ENCODE measurements around the gene MARVELD1. TPM values are rescaled to one million over a fixed set of nuclear protein-coding genes. Genes with fewer than 3 reads are reported as not detected.

Gene MARVELD1
- total and polyA plus RNA-seq, 2 experiments from 2014 or later: 29.4 to 64.8 TPM

DNA sequence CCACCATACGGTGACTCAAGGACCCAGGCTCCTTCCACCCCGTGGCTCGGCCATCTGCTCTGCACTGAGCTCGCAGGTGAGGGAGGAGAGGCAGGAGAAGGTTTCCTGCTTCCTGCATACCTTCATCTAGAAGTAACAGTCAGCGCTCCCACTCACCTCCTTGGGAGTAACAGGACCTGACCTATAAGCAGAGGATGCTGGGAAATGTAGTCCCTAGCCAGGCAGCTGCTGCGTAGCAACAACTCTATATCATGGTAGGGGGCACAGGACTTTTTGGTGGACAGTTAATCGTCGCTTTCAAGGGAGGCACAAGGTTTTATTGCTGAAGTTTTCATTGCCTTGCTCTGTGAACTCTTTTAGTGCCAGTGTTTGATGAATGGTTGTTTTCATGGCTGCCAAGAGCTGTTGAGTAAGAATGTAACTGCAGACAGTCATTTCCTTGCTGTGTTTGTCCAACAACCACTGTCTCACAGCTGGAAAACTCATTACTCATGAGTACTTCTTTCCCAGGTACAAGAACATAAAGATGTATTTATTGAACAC is 13.2 kb downstream of the MARVELD1 start:
- Histone ChIP-seq H3K9me3 (ENCODE audit: low read depth) (no peaks in the 10 kb centered on the region), H3K27me3 (replicated peaks; ENCODE audit: insufficient read depth) (no peaks in the 10 kb centered on the region), H3K4me1 (ENCODE audit: insufficient read depth) (peaks cover 21% of the 10 kb centered on the region), H3F3A (ENCODE audit: insufficient read depth) (peaks cover 31% of the 10 kb centered on the region), H3K36me3 (ENCODE audit: low read depth) (no peaks in the 10 kb centered on the region), H3K9me2 (ENCODE audit: insufficient read depth) (no peaks in the 10 kb centered on the region), H4K20me1 (ENCODE audit: insufficient read depth) (no peaks in the 10 kb centered on the region), H3K4me2 (ENCODE audit: unreplicated experiment) (peak overlapping the region; percentile 63), H3K4me3 (peak overlapping the region; percentile 45), H3K9ac (peak overlapping the region; percentile 43; the same call in 1 of the 2 replicates), H3K79me2 (ENCODE audit: insufficient read depth) (no peaks in the 10 kb centered on the region), H3K27ac (peak overlapping the region; percentile 70), H2AFZ (no peak overlapping the region)
- WGBS, 2 experiments (ENCODE audit: low coverage in 1 of 2, low lambda C conversion rate in 2 of 2, missing lambda C conversion rate in 2 of 2): 44 to 48% methylated on average over 8 of the region's 8 CpGs
- in situ Hi-C loops (cut with MboI): no loop called here
- peak; percentile 92 for DNase-seq
- no peak for TF ChIP-seq EZH2phosphoT487 (IDR thresholded peaks at IDR 0.05; ENCODE audit: insufficient read depth, low read depth)
- no peak for TF ChIP-seq EZH2 (IDR thresholded peaks at IDR 0.05; ENCODE audit: insufficient read depth, poor library complexity, severe bottlenecking)

DNA sequence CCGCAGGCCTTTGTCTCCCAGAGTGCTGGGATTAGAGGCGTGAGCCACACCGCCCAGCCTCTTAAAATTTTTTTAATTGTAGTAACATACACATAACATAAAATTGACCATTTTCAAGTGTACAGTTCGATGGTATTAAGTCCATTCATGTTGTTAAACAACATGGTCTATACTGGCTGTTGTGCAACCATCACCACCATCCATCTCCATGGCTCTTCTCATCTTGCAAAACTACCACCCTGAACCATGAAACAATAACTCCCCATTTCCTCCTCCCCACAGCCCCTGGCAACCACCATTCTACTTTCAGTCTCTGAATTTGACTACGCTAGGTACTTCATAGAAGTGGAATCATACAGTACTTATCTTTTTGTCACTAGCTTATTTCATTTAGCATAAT is 15.5 kb downstream of the MARVELD1 start:
- Histone ChIP-seq H3K9me3 (ENCODE audit: low read depth) (no peaks in the 10 kb centered on the region), H3K9ac (no peak overlapping the region), H3K9me2 (ENCODE audit: insufficient read depth) (no peaks in the 10 kb centered on the region), H3K4me1 (ENCODE audit: insufficient read depth) (peaks cover 19% of the 10 kb centered on the region), H3K4me3 (no peak overlapping the region), H3K79me2 (ENCODE audit: insufficient read depth) (no peaks in the 10 kb centered on the region), H3K36me3 (ENCODE audit: low read depth) (no peaks in the 10 kb centered on the region), H2AFZ (no peak overlapping the region), H3K27ac (no peak overlapping the region), H3K27me3 (replicated peaks; ENCODE audit: insufficient read depth) (no peaks in the 10 kb centered on the region), H3F3A (ENCODE audit: insufficient read depth) (peaks cover 23% of the 10 kb centered on the region), H3K4me2 (ENCODE audit: unreplicated experiment) (no peak overlapping the region), H4K20me1 (ENCODE audit: insufficient read depth) (no peaks in the 10 kb centered on the region)
- no peak for DNase-seq
- WGBS, 2 experiments (ENCODE audit: low coverage in 1 of 2, low lambda C conversion rate in 2 of 2, missing lambda C conversion rate in 2 of 2): 88 to 91% methylated on average over 5 of the region's 5 CpGs
- TF ChIP-seq EZH2phosphoT487 (IDR thresholded peaks at IDR 0.05; ENCODE audit: insufficient read depth, low read depth) (no peak), EZH2 (IDR thresholded peaks at IDR 0.05; ENCODE audit: insufficient read depth, poor library complexity, severe bottlenecking) (no peak)
- in situ Hi-C loops (cut with MboI): no loop called here

DNA sequence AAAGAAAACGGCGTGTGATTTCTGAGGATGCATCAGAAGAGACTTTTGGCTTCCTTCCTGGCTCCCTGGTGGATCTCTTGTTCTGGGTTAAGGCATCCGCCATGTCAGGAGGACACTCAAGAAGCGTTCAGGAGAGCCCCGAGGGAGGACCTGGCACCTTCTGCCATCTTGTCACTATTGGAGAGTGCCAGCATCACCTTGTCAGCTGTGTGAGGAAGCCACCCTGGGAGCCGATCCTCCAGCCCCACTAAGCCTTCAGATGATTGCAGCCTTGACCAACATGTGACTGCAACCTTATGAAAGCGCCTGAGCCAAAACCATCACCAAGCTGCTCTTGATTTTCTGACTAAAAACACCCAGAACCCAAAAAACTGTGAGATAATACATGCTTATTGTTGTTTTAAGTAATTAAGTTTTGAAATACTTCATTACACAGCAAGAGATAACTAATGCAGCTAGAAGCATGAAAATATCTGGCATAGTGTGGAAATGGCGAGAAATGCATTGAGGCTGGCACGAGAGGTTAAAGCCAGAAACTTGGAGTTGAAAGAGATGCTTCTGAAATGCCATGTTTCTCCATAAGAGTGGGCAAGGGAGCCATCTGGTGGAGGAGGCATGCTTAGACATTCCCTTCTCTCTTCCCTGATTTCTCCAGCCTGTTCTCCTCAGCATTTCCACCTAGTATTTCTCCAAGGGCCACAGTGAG is 18.0 kb downstream of the MARVELD1 start:
- Histone ChIP-seq H2AFZ (no peak overlapping the region), H3K4me3 (no peak overlapping the region), H3K9me3 (ENCODE audit: low read depth) (no peaks in the 10 kb centered on the region), H3K27ac (no peak overlapping the region), H4K20me1 (ENCODE audit: insufficient read depth) (no peaks in the 10 kb centered on the region), H3K4me1 (ENCODE audit: insufficient read depth) (peaks cover 8% of the 10 kb centered on the region), H3K4me2 (ENCODE audit: unreplicated experiment) (no peak overlapping the region), H3K9ac (no peak overlapping the region), H3K79me2 (ENCODE audit: insufficient read depth) (no peaks in the 10 kb centered on the region), H3K36me3 (ENCODE audit: low read depth) (no peaks in the 10 kb centered on the region), H3K9me2 (ENCODE audit: insufficient read depth) (no peaks in the 10 kb centered on the region), H3F3A (ENCODE audit: insufficient read depth) (peaks cover 12% of the 10 kb centered on the region), H3K27me3 (replicated peaks; ENCODE audit: insufficient read depth) (no peaks in the 10 kb centered on the region)
- in situ Hi-C loops (cut with MboI): no loop called here
- WGBS, 2 experiments (ENCODE audit: low coverage in 1 of 2, low lambda C conversion rate in 2 of 2, missing lambda C conversion rate in 2 of 2): 54 to 56% methylated on average over 9 of the region's 9 CpGs
- peak; percentile 89 for DNase-seq
- TF ChIP-seq EZH2phosphoT487 (IDR thresholded peaks at IDR 0.05; ENCODE audit: insufficient read depth, low read depth) (no peak), EZH2 (IDR thresholded peaks at IDR 0.05; ENCODE audit: insufficient read depth, poor library complexity, severe bottlenecking) (no peak)

DNA sequence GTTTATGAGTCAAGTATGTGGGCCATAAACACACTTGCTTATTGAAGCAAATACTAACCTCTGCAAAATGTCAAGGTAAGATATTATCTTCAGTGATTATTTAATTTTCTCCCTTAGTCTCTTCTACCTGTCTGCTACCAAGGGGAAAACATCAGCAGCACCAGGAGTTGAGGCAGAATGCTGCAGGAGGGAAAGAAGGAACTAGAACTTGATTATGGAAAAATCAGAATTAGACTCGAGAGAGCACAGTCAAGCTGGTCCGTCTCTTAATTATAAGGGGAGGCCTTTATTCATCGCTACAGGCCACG is 18.5 kb downstream of the MARVELD1 start:
- Histone ChIP-seq H2AFZ (no peak overlapping the region), H3K79me2 (ENCODE audit: insufficient read depth) (no peaks in the 10 kb centered on the region), H3F3A (ENCODE audit: insufficient read depth) (peaks cover 9% of the 10 kb centered on the region), H4K20me1 (ENCODE audit: insufficient read depth) (no peaks in the 10 kb centered on the region), H3K4me2 (ENCODE audit: unreplicated experiment) (no peak overlapping the region), H3K9me3 (ENCODE audit: low read depth) (no peaks in the 10 kb centered on the region), H3K27me3 (replicated peaks; ENCODE audit: insufficient read depth) (no peaks in the 10 kb centered on the region), H3K4me1 (ENCODE audit: insufficient read depth) (peaks cover 5% of the 10 kb centered on the region), H3K9me2 (ENCODE audit: insufficient read depth) (no peaks in the 10 kb centered on the region), H3K9ac (no peak overlapping the region), H3K36me3 (ENCODE audit: low read depth) (no peaks in the 10 kb centered on the region), H3K27ac (no peak overlapping the region), H3K4me3 (no peak overlapping the region)
- WGBS, 2 experiments (ENCODE audit: low coverage in 1 of 2, low lambda C conversion rate in 2 of 2, missing lambda C conversion rate in 2 of 2): 57% methylated on average over 4 of the region's 4 CpGs
- DNase-seq: no peak
- in situ Hi-C loops (cut with MboI): no loop called here
- TF ChIP-seq EZH2 (IDR thresholded peaks at IDR 0.05; ENCODE audit: insufficient read depth, poor library complexity, severe bottlenecking) (no peak), EZH2phosphoT487 (IDR thresholded peaks at IDR 0.05; ENCODE audit: insufficient read depth, low read depth) (no peak)
